Thyroid gland (tissue), 4 donors: ENCODE measurements around the gene CLEC18A.
"Not testable (repeated sequence)": the region's sequence is repeated elsewhere in the genome, so short reads cannot be mapped to it uniquely, and the experiment has no call there.

Experiments used
- POLR2A ChIP-seq, 2 donors: fragments of 450-650 bp; IDR thresholded peaks; one replicate each; pipeline ENCODE4 v1.6.1; 2017; ENCODE audit warnings: antibody characterized with exemption in 2 of 2, mild to moderate bottlenecking in 2 of 2, moderate library complexity in 1 of 2
- TF ChIP-seq, protein P1 (sequence below), 6 experiments: fragments of 200-600 bp in 3 of 6; fragments of 450-650 bp in 3 of 6; sonication (generic) in 3 of 6; IDR thresholded peaks; one replicate each; pipeline ENCODE4 v1.5.1; 2016 to 2019; ENCODE audit warnings: antibody characterized with exemption in 6 of 6, mild to moderate bottlenecking in 2 of 6, inconsistent platforms in 1 of 6, moderate library complexity in 1 of 6

- peak in 1 of 2 donors; percentile 63 for TF ChIP-seq POLR2A (IDR thresholded peaks at IDR 0.05)
- TF ChIP-seq, protein P1, sequence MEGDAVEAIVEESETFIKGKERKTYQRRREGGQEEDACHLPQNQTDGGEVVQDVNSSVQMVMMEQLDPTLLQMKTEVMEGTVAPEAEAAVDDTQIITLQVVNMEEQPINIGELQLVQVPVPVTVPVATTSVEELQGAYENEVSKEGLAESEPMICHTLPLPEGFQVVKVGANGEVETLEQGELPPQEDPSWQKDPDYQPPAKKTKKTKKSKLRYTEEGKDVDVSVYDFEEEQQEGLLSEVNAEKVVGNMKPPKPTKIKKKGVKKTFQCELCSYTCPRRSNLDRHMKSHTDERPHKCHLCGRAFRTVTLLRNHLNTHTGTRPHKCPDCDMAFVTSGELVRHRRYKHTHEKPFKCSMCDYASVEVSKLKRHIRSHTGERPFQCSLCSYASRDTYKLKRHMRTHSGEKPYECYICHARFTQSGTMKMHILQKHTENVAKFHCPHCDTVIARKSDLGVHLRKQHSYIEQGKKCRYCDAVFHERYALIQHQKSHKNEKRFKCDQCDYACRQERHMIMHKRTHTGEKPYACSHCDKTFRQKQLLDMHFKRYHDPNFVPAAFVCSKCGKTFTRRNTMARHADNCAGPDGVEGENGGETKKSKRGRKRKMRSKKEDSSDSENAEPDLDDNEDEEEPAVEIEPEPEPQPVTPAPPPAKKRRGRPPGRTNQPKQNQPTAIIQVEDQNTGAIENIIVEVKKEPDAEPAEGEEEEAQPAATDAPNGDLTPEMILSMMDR (IDR thresholded peaks at IDR 0.05) = not testable (repeated sequence)
Observed at GRCh38 chr16:69964960-69965660, 14.0 kb downstream of the CLEC18A start.
